GM13977 (cell line): ENCODE measurements around the gene CSMD2.

ENCODE experiments used
- DNase-seq: peaks from one replicate; pipeline ENCODE4 v3.0.0; 2012; ENCODE audit warnings: low spot score
- in situ Hi-C: fragments of 300-500 bp; cut with MboI; formaldehyde crosslinking; loops from one replicate; pipeline ENCODE4 v1.12.0; 2022; ENCODE audit warnings: low sequenced_read_pairs, low pct_unique_long_range_greater_than_20kb, mixed read lengths, inconsistent platforms; ENCODE audit not compliant: unreplicated experiment
- TF ChIP-seq, protein P1 (sequence below): IDR thresholded peaks from 2 replicates; pipeline ENCODE4 v1.5.1; 2012; ENCODE audit warnings: mild to moderate bottlenecking, control low read depth; ENCODE audit not compliant: insufficient read depth; ENCODE audit errors: extremely low read depth, missing control alignments

Gene CSMD2

DNA sequence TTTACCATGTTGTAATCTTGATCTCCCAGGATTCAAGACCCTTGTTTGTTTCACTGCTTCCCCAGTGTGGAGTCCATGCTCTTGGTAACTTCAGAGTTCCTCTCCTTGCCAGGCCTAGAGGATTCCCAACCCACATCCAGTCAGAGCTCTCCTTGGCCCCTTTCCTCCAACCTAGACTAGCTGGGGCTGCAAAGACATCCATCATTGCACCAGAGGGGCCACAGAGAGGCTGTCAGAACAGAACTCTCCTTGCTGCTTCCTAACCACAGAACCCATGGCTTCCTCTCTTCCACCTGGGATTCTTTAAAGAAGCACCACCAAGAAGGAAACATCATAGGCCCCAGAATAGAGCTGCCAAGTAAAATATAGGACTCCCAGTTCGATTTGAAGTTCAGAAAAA is 220.2 kb downstream of the CSMD2 start:
- TF ChIP-seq, protein P1, sequence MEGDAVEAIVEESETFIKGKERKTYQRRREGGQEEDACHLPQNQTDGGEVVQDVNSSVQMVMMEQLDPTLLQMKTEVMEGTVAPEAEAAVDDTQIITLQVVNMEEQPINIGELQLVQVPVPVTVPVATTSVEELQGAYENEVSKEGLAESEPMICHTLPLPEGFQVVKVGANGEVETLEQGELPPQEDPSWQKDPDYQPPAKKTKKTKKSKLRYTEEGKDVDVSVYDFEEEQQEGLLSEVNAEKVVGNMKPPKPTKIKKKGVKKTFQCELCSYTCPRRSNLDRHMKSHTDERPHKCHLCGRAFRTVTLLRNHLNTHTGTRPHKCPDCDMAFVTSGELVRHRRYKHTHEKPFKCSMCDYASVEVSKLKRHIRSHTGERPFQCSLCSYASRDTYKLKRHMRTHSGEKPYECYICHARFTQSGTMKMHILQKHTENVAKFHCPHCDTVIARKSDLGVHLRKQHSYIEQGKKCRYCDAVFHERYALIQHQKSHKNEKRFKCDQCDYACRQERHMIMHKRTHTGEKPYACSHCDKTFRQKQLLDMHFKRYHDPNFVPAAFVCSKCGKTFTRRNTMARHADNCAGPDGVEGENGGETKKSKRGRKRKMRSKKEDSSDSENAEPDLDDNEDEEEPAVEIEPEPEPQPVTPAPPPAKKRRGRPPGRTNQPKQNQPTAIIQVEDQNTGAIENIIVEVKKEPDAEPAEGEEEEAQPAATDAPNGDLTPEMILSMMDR: no peak
- no peak for DNase-seq
- in situ Hi-C loops: no loop called here

GRCh38 chr1:33943978-33944377 is 221.1 kb downstream of the CSMD2 start:
- TF ChIP-seq, protein P1: no peak
- no peak for DNase-seq
- in situ Hi-C loops: no loop called here

- no peak for DNase-seq
- TF ChIP-seq, protein P1: no peak
- in situ Hi-C loops: no loop called here
Measured at GRCh38 chr1:33932871-33933270, 232.2 kb downstream of the CSMD2 start.

DNA sequence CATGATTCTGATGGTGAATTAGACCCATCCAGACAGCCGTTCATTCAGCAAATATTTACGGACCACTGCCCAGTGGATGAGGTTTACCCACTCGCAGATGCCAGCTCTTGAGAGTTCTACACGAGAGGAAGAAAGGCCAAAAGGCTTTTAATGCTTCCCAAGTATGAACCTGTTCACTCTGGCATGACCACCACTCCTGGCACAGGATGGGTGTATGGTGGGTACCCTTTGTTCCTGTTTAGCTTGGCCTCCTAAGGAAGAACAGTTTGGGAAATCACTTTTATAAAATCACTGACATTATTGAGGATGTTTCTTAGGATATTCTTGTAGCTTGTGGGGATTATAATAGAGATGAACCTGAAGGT is 233.9 kb downstream of the CSMD2 start:
- TF ChIP-seq, protein P1: no peak
- no peak for DNase-seq
- in situ Hi-C loops: no loop called here

DNA sequence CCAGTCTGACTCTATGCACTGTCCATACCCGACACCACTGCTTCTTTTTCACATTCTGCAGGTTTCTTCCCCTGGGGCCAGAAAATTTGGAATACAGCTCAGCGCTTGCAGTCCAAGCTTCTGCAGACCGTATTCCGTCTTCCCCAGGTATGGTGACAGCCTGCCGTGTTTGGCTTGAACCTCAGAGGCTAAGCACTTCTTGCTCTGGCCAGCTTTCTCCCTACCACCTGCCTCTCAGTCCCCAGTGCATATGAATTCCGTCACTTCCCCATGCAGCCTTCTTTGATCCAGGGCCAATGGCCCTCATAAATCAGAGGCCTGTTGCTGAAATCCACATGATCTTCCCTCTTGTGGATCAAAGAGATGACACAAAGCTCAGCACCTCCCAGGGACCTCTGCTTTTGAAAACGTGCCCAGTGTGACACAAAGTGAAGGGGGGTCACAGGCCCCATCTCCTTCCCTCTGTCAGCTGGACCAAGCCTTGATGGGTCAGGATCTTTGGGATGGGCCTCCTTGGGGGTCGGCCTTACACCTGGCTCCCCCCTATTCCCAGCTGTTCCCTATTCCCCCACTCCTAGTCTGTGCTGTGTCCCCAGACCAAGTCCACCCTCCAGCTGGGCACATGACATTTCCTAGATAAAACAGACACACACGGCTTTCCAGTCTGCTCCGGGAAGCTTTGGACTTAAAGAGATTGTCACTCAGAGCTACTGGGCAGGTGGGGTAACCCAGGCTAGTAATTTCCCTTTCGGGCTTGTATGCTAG is 234.5 kb downstream of the CSMD2 start:
- DNase-seq: no peak
- TF ChIP-seq, protein P1: no peak
- in situ Hi-C loops: no loop called here

- in situ Hi-C loops: no loop called here
- TF ChIP-seq, protein P1: no peak
Measured at GRCh38 chr1:33928251-33928650, 236.8 kb downstream of the CSMD2 start.

More at GRCh38 chr1:33928251-33928650, 236.8 kb downstream of the CSMD2 start:
- no peak for DNase-seq
